DOHH2 (cell line): Measurements from ENCODE around the gene RGS7BP.

Experiments
- H3F3A ChIP-seq: fragments of 200-600 bp; sonication (generic), shearing (Covaris generic); 2 replicates; pipeline ENCODE4 v1.6.0; 2016; ENCODE audit warnings: antibody characterized with exemption, mild to moderate bottlenecking; ENCODE audit not compliant: control insufficient read depth, insufficient read depth
- H3K27ac ChIP-seq: fragments of 200-600 bp; sonication (generic); 2 replicates; pipeline ENCODE4 v1.5.1; 2014; ENCODE audit warnings: low read depth, mild to moderate bottlenecking, low read length, moderate library complexity
- H3K27me3 ChIP-seq: fragments of 200-600 bp; sonication (generic); 2 replicates; pipeline ENCODE4 v1.6.1; 2014; ENCODE audit warnings: mild to moderate bottlenecking, low read length, mixed read lengths; ENCODE audit not compliant: control insufficient read depth
- H3K36me3 ChIP-seq: fragments of 200-600 bp; sonication (generic); 2 replicates; pipeline ENCODE4 v1.6.1; 2014; ENCODE audit warnings: mild to moderate bottlenecking, low read length, moderate library complexity, mixed read lengths; ENCODE audit not compliant: control insufficient read depth
- H3K4me1 ChIP-seq: fragments of 200-600 bp; sonication (generic); 2 replicates; pipeline ENCODE4 v1.6.1; 2014; ENCODE audit warnings: mild to moderate bottlenecking, low read length, mixed read lengths; ENCODE audit not compliant: control insufficient read depth
- H3K4me2 ChIP-seq: fragments of 200-600 bp; sonication (generic); 2 replicates; pipeline ENCODE4 v1.6.0; 2014; ENCODE audit warnings: mild to moderate bottlenecking, low read length, moderate library complexity
- H3K4me3 ChIP-seq: fragments of 200-600 bp; sonication (generic); 2 replicates; pipeline ENCODE4 v1.5.1; 2014; ENCODE audit warnings: mild to moderate bottlenecking, low read length, mixed read lengths
- H3K79me2 ChIP-seq: fragments of 200-600 bp; sonication (generic); 2 replicates; pipeline ENCODE4 v1.6.1; 2014; ENCODE audit warnings: mild to moderate bottlenecking, low read length, mixed read lengths; ENCODE audit not compliant: control insufficient read depth
- H3K9me2 ChIP-seq: fragments of 200-600 bp; sonication (generic); replicated peaks from 2 replicates; pipeline ENCODE4 v1.6.1; 2014; ENCODE audit warnings: mild to moderate bottlenecking, low read length, mixed read lengths; ENCODE audit not compliant: control insufficient read depth
- H3K9me3 ChIP-seq: fragments of 200-600 bp; sonication (generic); 2 replicates; pipeline ENCODE4 v1.6.1; 2014; ENCODE audit warnings: antibody characterized with exemption, low read length, mixed read lengths; ENCODE audit not compliant: control insufficient read depth, insufficient read depth
- H4K20me1 ChIP-seq: fragments of 200-600 bp; sonication (generic); 2 replicates; pipeline ENCODE4 v1.6.0; 2014; ENCODE audit warnings: low read depth, mild to moderate bottlenecking, antibody characterized with exemption, low read length, moderate library complexity; ENCODE audit not compliant: control insufficient read depth, insufficient read depth
- CTCF ChIP-seq: fragments of 200-600 bp; sonication (generic); IDR thresholded peaks from one replicate; pipeline ENCODE4 v1.5.1; 2014; ENCODE audit warnings: antibody characterized with exemption, mild to moderate bottlenecking, low read depth, low read length; ENCODE audit not compliant: poor library complexity, severe bottlenecking
- EZH2phosphoT487 ChIP-seq: fragments of 200-600 bp; sonication (generic); IDR thresholded peaks from 2 replicates; pipeline ENCODE4 v1.6.1; 2017; ENCODE audit warnings: borderline replicate concordance, mild to moderate bottlenecking, antibody characterized with exemption, low read length, moderate library complexity, mixed read lengths

The RGS7BP gene

DNA sequence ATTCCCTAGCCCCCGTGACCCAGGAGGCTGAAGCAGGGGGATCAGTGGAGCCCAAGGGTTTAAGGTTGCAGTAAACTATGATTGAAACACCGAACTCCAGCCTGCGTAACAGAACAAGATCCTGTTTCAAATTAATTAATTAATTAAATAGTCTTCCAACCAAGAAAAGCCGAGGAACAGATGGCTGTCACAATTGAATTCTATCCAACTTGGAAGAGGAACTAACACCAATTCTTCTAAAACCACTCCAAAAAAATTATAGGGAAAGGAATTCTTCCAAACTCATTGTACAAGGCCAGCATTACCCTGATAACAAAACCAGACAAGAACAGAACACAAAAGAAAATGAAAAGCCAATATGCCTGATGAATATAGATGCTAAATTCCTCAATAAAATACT lies 43.4 kb upstream of the RGS7BP start:
- no peaks in the 10 kb centered on the region for H3F3A ChIP-seq
- no peak overlapping the region for H3K4me2 ChIP-seq
- H3K27me3 ChIP-seq, result no peaks in the 10 kb centered on the region
- TF ChIP-seq CTCF, result no peak
- TF ChIP-seq EZH2phosphoT487, result no peak
- no peaks in the 10 kb centered on the region for H3K4me1 ChIP-seq
- no peaks in the 10 kb centered on the region for H4K20me1 ChIP-seq
- H3K79me2 ChIP-seq, result no peaks in the 10 kb centered on the region
- no peaks in the 10 kb centered on the region for H3K9me3 ChIP-seq
- no peaks in the 10 kb centered on the region; the same call in 1 of the 2 replicates for H3K9me2 ChIP-seq
- no peak overlapping the region for H3K27ac ChIP-seq
- H3K4me3 ChIP-seq, result no peak overlapping the region
- H3K36me3 ChIP-seq, result no peaks in the 10 kb centered on the region

DNA sequence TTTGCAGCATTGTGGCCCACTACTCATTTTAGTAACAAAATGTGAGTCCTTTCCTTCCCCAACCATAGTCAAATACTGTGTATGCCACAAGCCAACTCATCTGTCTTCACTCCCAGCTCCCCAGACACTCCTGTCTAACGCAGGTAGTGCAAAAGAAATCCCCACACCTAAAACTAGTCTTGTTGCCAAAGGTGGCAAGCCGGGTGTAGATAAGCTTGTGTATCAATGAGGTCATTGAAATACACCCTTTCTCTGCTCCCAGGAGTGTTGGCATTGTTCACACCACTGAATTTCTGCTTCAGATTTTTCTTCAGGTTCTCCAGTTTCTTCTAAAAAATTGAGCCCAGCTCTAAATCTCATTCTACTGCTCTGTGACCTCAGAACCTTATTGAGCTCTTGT lies 19.7 kb upstream of the RGS7BP start:
- Histone ChIP-seq H3K9me3 (no peaks in the 10 kb centered on the region), H4K20me1 (no peaks in the 10 kb centered on the region), H3K4me3 (no peak overlapping the region), H3K4me2 (no peak overlapping the region), H3K4me1 (no peaks in the 10 kb centered on the region), H3K27me3 (no peaks in the 10 kb centered on the region), H3K79me2 (no peaks in the 10 kb centered on the region), H3K27ac (no peak overlapping the region), H3F3A (no peaks in the 10 kb centered on the region), H3K9me2 (no peaks in the 10 kb centered on the region), H3K36me3 (no peaks in the 10 kb centered on the region)
- no peak for TF ChIP-seq CTCF
- TF ChIP-seq EZH2phosphoT487, result no peak

GRCh38 chr5:64487283-64487682 lies 18.5 kb upstream of the RGS7BP start:
- no peaks in the 10 kb centered on the region for H3F3A ChIP-seq
- no peak overlapping the region for H3K4me2 ChIP-seq
- no peaks in the 10 kb centered on the region for H3K9me2 ChIP-seq
- no peaks in the 10 kb centered on the region for H3K79me2 ChIP-seq
- H3K36me3 ChIP-seq, result no peaks in the 10 kb centered on the region
- TF ChIP-seq EZH2phosphoT487 (no peak), CTCF (no peak)
- no peaks in the 10 kb centered on the region for H4K20me1 ChIP-seq
- no peak overlapping the region for H3K4me3 ChIP-seq
- no peaks in the 10 kb centered on the region for H3K9me3 ChIP-seq
- no peaks in the 10 kb centered on the region for H3K4me1 ChIP-seq
- H3K27me3 ChIP-seq, result no peaks in the 10 kb centered on the region
- H3K27ac ChIP-seq, result no peak overlapping the region

- TF ChIP-seq CTCF (no peak), EZH2phosphoT487 (no peak)
- no peaks in the 10 kb centered on the region for H3K9me3 ChIP-seq
- no peaks in the 10 kb centered on the region for H3K4me1 ChIP-seq
- no peaks in the 10 kb centered on the region for H3K27me3 ChIP-seq
- no peaks in the 10 kb centered on the region for H4K20me1 ChIP-seq
- H3F3A ChIP-seq, result no peaks in the 10 kb centered on the region
- H3K79me2 ChIP-seq, result no peaks in the 10 kb centered on the region
- no peak overlapping the region for H3K27ac ChIP-seq
- H3K4me3 ChIP-seq, result no peak overlapping the region
- no peaks in the 10 kb centered on the region for H3K36me3 ChIP-seq
- H3K4me2 ChIP-seq, result no peak overlapping the region
- no peaks in the 10 kb centered on the region for H3K9me2 ChIP-seq
Observed at GRCh38 chr5:64489857-64490256, 16.0 kb upstream of the RGS7BP start.
